Lower leg skin (tissue), 3 donors: ENCODE data around the gene UBALD1.

Source experiments
- CTCF ChIP-seq, 3 donors: fragments of 450-650 bp; IDR thresholded peaks; one replicate each; pipeline ENCODE4 v1.5.1; 2016; ENCODE audit warnings: antibody characterized with exemption in 3 of 3, mild to moderate bottlenecking in 3 of 3, moderate library complexity in 2 of 3
- POLR2A ChIP-seq, 2 donors: fragments of 450-650 bp; IDR thresholded peaks; one replicate each; pipeline ENCODE4 v1.6.1; 2016 to 2017; ENCODE audit warnings: antibody characterized with exemption in 2 of 2, mild to moderate bottlenecking in 1 of 2, moderate library complexity in 1 of 2

- TF ChIP-seq POLR2A (IDR thresholded peaks at IDR 0.05): no peak
- no peak for TF ChIP-seq CTCF (IDR thresholded peaks at IDR 0.05)
Observed at GRCh38 chr16:4591191-4591590, 23.5 kb downstream of the UBALD1 start.
